Upper lobe of left lung (tissue), 6 donors: ENCODE data around the gene PLEKHG4B. TPM values are rescaled to one million over a fixed set of nuclear protein-coding genes. Genes with fewer than 3 reads are reported as not detected.
A peak's percentile ranks its signal among the peaks of the same experiment; 100 is the strongest.

Source experiments
- ATAC-seq, 2 donors: fragments of 200-7000 bp; cut with Tn5 transposase; one replicate each; pipeline ENCODE4 v1.9.1; 2022; ENCODE audit warnings: mild to moderate bottlenecking in 2 of 2, moderate library complexity in 2 of 2; ENCODE audit not compliant: low FRiP score in 2 of 2
- DNase-seq, 2 donors: peaks; one replicate each; pipeline ENCODE4 v3.0.0-alpha.2; 2019 to 2020
- H3K27ac ChIP-seq, 4 donors: fragments of 200-600 bp; sonication (generic); one replicate each; pipeline ENCODE4 v1.5.1; 2016 to 2019
- H3K27me3 ChIP-seq, 4 donors: fragments of 200-600 bp; sonication (generic); one replicate each; pipeline ENCODE4 v1.5.1; 2017 to 2019
- H3K36me3 ChIP-seq, 4 donors: fragments of 200-600 bp; sonication (generic); one replicate each; pipeline ENCODE4 v1.5.1; 2016 to 2019
- H3K4me1 ChIP-seq, 4 donors: fragments of 200-600 bp; sonication (generic); one replicate each; pipeline ENCODE4 v1.5.1; 2018 to 2019
- H3K4me3 ChIP-seq, 4 donors: fragments of 200-600 bp; sonication (generic); one replicate each; pipeline ENCODE4 v1.5.1; 2017 to 2019; ENCODE audit warnings: mild to moderate bottlenecking in 2 of 4, moderate library complexity in 1 of 4
- H3K9me3 ChIP-seq, 4 donors: fragments of 200-600 bp; sonication (generic); one replicate each; pipeline ENCODE4 v1.5.1; 2018 to 2019
- EP300 ChIP-seq, 4 donors: sonication (generic); formaldehyde crosslinking; IDR thresholded peaks; one replicate each; pipeline ENCODE4 v1.5.1; 2017; ENCODE audit warnings: antibody characterized with exemption in 4 of 4, control low read depth in 2 of 4
- POLR2A ChIP-seq, 4 donors: fragments of 450-650 bp; IDR thresholded peaks; one replicate each; pipeline ENCODE4 v1.5.1; 2016 to 2017; ENCODE audit warnings: antibody characterized with exemption in 4 of 4, mild to moderate bottlenecking in 2 of 4
- POLR2AphosphoS5 ChIP-seq, 2 donors: sonication (generic); formaldehyde crosslinking; IDR thresholded peaks; one replicate each; pipeline ENCODE4 v1.5.1; 2017; ENCODE audit warnings: antibody characterized with exemption in 2 of 2
- WGBS, 2 donors: methylation state at CpG; one replicate each; pipeline ENCODE4 v1.1.5; 2017 to 2018; 5-methylcytosine and 5-hydroxymethylcytosine counted together
- total RNA-seq, 6 donors: library from RNA; depleted of rRNA in 4 of 6; stranded (reverse); fragments of >200 nt in 4 of 6; gene quantifications; one replicate each; pipeline versions ENCODE4 v1.1.0 to v1.2.1, GENCODE V29; 2016 to 2021
- TF ChIP-seq, protein P1 (sequence below), 6 experiments: fragments of 450-650 bp in 4 of 6; fragments of 200-600 bp in 2 of 6; sonication (generic) in 2 of 6; IDR thresholded peaks; one replicate each; pipeline ENCODE4 v1.5.1; 2016 to 2019; ENCODE audit warnings: antibody characterized with exemption in 6 of 6
- donor health status: DM: no; HTN: no; CAD: no; lungs with moderate emphysema.
- donor health status: DM: no; HTN: yes; CAD: no; lungs with severe emphysema.

The PLEKHG4B gene
- total RNA-seq, 6 donors from 2014 or later, result 0.40 to 5.9 (median 2.9) TPM

DNA sequence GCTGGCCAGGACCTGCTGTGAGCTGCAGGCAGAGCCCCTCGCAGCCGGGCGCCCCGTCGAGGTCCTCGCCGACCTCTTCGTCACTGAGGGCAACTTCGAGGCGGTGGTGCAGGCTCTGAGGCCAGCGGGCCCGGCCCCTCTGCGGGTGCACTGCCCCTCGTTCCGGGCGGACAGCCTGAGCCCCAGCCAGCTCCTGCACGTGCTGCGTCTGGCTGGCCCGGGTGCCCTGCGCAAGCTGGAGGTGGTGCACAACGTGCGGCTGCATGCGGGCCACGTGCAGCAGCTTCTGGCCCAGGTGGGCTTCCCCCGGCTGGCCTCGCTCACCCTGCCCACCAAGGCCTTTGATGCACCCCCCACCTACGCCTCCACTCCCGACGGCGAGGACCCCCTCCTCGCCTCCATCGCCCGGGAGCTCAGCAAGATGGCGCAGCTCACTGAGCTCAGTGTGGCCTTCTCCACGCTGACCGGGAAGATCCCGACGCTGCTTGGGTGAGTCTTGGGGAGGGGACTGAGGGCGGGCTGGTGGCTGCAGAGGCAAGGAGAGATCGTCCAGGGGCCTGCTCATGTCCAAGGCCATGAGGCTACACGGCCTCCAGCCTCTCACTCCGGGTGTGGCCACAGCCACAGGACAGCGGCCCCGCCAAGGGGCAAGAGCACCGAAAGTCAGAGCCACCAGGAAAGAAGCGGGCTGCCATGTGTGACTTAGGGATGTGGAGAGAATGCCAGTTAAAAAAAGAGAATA lies 100.2 kb downstream of the PLEKHG4B start:
- Histone ChIP-seq H3K36me3 (no peaks in the 10 kb centered on the region), H3K27me3 (peaks cover 0 to 6% (median 3%) of the 10 kb centered on the region in 4 donors), H3K4me1 (peaks cover 0 to 23% (median 10%) of the 10 kb centered on the region in 4 donors), H3K27ac (no peak overlapping the region), H3K9me3 (no peaks in the 10 kb centered on the region), H3K4me3 (no peak overlapping the region)
- WGBS, 2 donors, result 93 to 99% methylated on average over 6 to 29 of the region's 46 CpGs
- ATAC-seq, result no peak
- no peak for TF ChIP-seq POLR2AphosphoS5 (IDR thresholded peaks at IDR 0.05)
- TF ChIP-seq EP300 (IDR thresholded peaks at IDR 0.05), result no peak
- no peak for TF ChIP-seq POLR2A (IDR thresholded peaks at IDR 0.05)
- TF ChIP-seq, protein P1, sequence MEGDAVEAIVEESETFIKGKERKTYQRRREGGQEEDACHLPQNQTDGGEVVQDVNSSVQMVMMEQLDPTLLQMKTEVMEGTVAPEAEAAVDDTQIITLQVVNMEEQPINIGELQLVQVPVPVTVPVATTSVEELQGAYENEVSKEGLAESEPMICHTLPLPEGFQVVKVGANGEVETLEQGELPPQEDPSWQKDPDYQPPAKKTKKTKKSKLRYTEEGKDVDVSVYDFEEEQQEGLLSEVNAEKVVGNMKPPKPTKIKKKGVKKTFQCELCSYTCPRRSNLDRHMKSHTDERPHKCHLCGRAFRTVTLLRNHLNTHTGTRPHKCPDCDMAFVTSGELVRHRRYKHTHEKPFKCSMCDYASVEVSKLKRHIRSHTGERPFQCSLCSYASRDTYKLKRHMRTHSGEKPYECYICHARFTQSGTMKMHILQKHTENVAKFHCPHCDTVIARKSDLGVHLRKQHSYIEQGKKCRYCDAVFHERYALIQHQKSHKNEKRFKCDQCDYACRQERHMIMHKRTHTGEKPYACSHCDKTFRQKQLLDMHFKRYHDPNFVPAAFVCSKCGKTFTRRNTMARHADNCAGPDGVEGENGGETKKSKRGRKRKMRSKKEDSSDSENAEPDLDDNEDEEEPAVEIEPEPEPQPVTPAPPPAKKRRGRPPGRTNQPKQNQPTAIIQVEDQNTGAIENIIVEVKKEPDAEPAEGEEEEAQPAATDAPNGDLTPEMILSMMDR (IDR thresholded peaks at IDR 0.05), result no peak
- no peak for DNase-seq

DNA sequence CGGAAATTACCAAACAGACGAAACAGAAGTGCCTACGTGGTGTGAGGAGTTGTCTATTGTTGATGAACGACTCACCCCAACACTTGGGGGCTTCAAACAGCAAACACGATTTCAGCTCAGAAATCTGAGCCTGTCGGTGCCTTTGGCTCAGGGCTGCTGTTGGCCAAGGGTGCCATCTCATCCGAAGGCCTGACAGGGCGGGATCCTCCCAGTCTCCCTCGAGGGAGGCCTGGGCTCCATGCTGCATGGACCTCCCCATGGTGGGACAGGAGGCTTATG lies 100.7 kb downstream of the PLEKHG4B start:
- Histone ChIP-seq H3K4me1 (peaks cover 0 to 23% (median 10%) of the 10 kb centered on the region in 4 donors), H3K9me3 (no peaks in the 10 kb centered on the region), H3K27ac (no peak overlapping the region), H3K4me3 (no peak overlapping the region), H3K27me3 (peaks cover 0 to 6% (median 3%) of the 10 kb centered on the region in 4 donors), H3K36me3 (no peaks in the 10 kb centered on the region)
- 84 to 88% methylated on average over 8 to 9 of the region's 9 CpGs for WGBS, 2 donors
- ATAC-seq (no peak), DNase-seq (peak in 1 of 2 donors; percentile 43)
- no peak for TF ChIP-seq POLR2A (IDR thresholded peaks at IDR 0.05)
- TF ChIP-seq, protein P1 (IDR thresholded peaks at IDR 0.05), result no peak
- no peak for TF ChIP-seq EP300 (IDR thresholded peaks at IDR 0.05)
- no peak for TF ChIP-seq POLR2AphosphoS5 (IDR thresholded peaks at IDR 0.05)

DNA sequence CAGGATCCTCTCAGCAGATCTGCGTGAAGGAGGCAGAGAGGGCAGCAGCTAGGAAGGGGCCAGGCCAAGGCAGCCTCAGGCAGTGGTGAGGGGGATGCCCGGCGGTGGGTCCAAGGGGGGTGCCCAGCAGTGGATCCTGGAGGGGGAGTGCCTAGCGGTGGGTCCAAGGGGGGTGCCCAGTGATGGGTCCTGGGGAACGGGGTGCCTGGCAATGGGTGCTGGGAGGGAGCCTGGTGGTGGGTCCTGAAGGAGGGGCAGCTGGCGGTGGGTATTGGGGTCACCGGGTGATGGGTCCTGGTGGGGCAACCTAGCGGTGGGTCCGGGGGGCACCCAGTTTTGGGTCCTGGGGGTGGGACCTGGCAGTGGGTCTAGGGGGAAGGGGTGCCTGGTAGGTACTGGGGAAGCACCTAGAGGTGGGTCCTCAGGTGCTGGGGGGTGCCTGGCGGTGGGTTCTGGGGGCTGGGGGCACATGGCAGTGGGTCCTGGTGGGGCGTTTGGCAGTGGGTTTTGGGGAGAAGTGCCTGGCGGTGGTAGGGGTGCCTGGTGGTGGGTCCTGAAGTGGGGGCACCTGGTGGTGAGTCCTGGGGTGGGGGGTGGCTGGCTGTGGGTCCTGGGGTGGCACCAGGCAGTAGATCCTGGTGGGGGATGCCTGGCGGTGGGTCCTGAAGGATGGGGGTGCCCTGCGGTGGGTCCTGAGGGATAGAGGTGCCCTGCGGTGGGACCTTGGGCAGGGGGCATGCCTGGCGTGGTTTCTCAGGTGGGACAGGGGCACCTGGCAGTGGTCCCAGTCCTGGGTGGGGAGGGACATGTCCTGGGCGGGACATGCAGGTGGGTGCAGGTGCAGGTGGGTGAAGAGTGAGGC lies 101.2 kb downstream of the PLEKHG4B start:
- no peak for ATAC-seq
- Histone ChIP-seq H3K36me3 (no peaks in the 10 kb centered on the region), H3K27me3 (peaks cover 0 to 6% (median 3%) of the 10 kb centered on the region in 4 donors), H3K9me3 (no peaks in the 10 kb centered on the region), H3K4me1 (peaks cover 0 to 19% (median 8%) of the 10 kb centered on the region in 4 donors), H3K27ac (no peak overlapping the region), H3K4me3 (no peak overlapping the region)
- no peak for DNase-seq
- 83 to 91% methylated on average over 10 to 16 of the region's 17 CpGs for WGBS, 2 donors
- TF ChIP-seq EP300 (IDR thresholded peaks at IDR 0.05) (no peak), POLR2AphosphoS5 (IDR thresholded peaks at IDR 0.05) (no peak), POLR2A (IDR thresholded peaks at IDR 0.05) (no peak)
- TF ChIP-seq, protein P1 (IDR thresholded peaks at IDR 0.05), result no peak

DNA sequence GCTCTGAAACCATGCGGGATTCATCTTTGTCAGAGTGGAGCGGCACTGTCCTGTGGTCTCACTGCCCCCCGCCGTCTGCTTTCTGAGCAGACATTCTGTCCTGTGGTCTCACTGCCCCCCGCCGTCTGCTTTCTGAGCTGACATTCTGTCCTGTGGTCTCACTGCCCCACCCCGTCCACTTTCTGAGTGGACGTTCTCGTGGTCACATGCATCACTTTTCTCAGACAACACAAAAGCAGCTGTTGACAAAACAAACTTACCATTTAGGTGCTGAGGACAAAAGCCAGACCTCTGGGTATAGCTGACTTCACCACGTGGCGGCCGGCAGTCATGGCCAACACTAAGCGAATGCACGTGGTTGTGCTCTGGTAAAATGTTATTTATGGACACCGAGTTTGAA lies 102.1 kb downstream of the PLEKHG4B start:
- TF ChIP-seq EP300 (IDR thresholded peaks at IDR 0.05) (no peak), POLR2A (IDR thresholded peaks at IDR 0.05) (no peak), POLR2AphosphoS5 (IDR thresholded peaks at IDR 0.05) (no peak)
- TF ChIP-seq, protein P1 (IDR thresholded peaks at IDR 0.05), result no peak
- peaks cover 0 to 12% (median 5%) of the 10 kb centered on the region in 4 donors for H3K4me1 ChIP-seq
- H3K4me3 ChIP-seq, result no peak overlapping the region
- DNase-seq, result no peak
- H3K27ac ChIP-seq, result no peak overlapping the region
- 87 to 91% methylated on average over 15 of the region's 15 CpGs for WGBS, 2 donors
- H3K27me3 ChIP-seq, result peaks cover 0 to 6% (median 3%) of the 10 kb centered on the region in 4 donors
- no peaks in the 10 kb centered on the region for H3K9me3 ChIP-seq
- H3K36me3 ChIP-seq, result no peaks in the 10 kb centered on the region
- ATAC-seq, result no peak
